Lung (tissue), 12 donors: ENCODE measurements around the gene LILRA5. TPM values are rescaled to one million over a fixed set of nuclear protein-coding genes. Genes with fewer than 3 reads are reported as not detected.
"Not testable (repeated sequence)": the region's sequence is repeated elsewhere in the genome, so short reads cannot be mapped to it uniquely, and the experiment has no call there.

Experiments used
- ATAC-seq: fragments of 200-7000 bp; cut with Tn5 transposase; one replicate; pipeline ENCODE4 v1.9.1; 2020; ENCODE audit warnings: moderate number of reproducible peaks; ENCODE audit not compliant: insufficient read depth, low FRiP score
- DNase-seq, 3 donors: peaks; one replicate each; pipeline ENCODE4 v3.0.0-alpha.2; 2013 to 2017
- H3K27ac ChIP-seq, 2 donors: one replicate each; pipeline ENCODE4 v1.5.1; 2013; ENCODE audit warnings: mild to moderate bottlenecking in 2 of 2, moderate library complexity in 2 of 2, control low read depth in 1 of 2, inconsistent platforms in 1 of 2, low read depth in 1 of 2, low read length in 1 of 2
- H3K27me3 ChIP-seq, 3 donors: one replicate each; pipeline ENCODE4 v1.5.1; 2013; ENCODE audit warnings: low read length in 2 of 3; ENCODE audit not compliant: control insufficient read depth in 3 of 3, insufficient read depth in 3 of 3
- H3K36me3 ChIP-seq, 4 donors: one replicate each; pipeline ENCODE4 v1.5.1; 2013; ENCODE audit warnings: low read length in 4 of 4, mild to moderate bottlenecking in 1 of 4, moderate library complexity in 1 of 4; ENCODE audit not compliant: control insufficient read depth in 4 of 4, insufficient read depth in 4 of 4
- H3K4me1 ChIP-seq, 5 donors: one replicate each; pipeline ENCODE4 v1.5.1; 2013; ENCODE audit warnings: low read length in 5 of 5, mild to moderate bottlenecking in 2 of 5, moderate library complexity in 1 of 5; ENCODE audit not compliant: control insufficient read depth in 5 of 5, insufficient read depth in 5 of 5
- H3K4me3 ChIP-seq: one replicate; pipeline ENCODE4 v1.5.1; 2013; ENCODE audit warnings: mild to moderate bottlenecking, control low read depth, moderate library complexity
- H3K9ac ChIP-seq, 2 donors: one replicate each; pipeline ENCODE4 v1.5.1; 2013; ENCODE audit warnings: low read length in 2 of 2, control low read depth in 1 of 2; ENCODE audit not compliant: insufficient read depth in 1 of 2
- H3K9me3 ChIP-seq, 4 donors: one replicate each; pipeline ENCODE4 v1.5.1; 2013; ENCODE audit warnings: low read length in 3 of 4, mild to moderate bottlenecking in 1 of 4, moderate library complexity in 1 of 4; ENCODE audit not compliant: control insufficient read depth in 4 of 4, insufficient read depth in 3 of 4
- CTCF ChIP-seq: IDR thresholded peaks from 2 replicates; pipeline ENCODE4 v1.5.1; 2012; ENCODE audit warnings: mild to moderate bottlenecking; ENCODE audit errors: control extremely low read depth, extremely low read depth
- WGBS, 2 donors: extraction: QIAGEN DNeasy Blood & Tissue Kit; methylation state at CpG; one replicate each; pipeline ENCODE4 v1.1.7; 2013; 5-methylcytosine and 5-hydroxymethylcytosine counted together
- polyA plus RNA-seq, 2 donors: library from polyadenylated mRNA; stranded (reverse); fragments of 200-250 nt; gene quantifications; one replicate each; pipeline ENCODE4 v1.2.1, GENCODE V29; 2013
- total RNA-seq, 2 donors: library from RNA; depleted of rRNA in 1 of 2; stranded (reverse); fragments of >200 nt in 1 of 2; gene quantifications; one replicate each; pipeline ENCODE4 v1.2.1, GENCODE V29; 2014 to 2021
- donor health status: control.
- donor health status: control.
- donor health status: Bipolar disorder and iron deficiency.
- donor health status: healthy.
- donor health status: DM: yes; HTN: yes; CAD: no.

The LILRA5 gene
- total and polyA plus RNA-seq, 4 donors, result 5.9 to 262 (median 26.2) TPM

- DNase-seq, result no peak
- ATAC-seq, result no peak
- H3K9ac ChIP-seq, result no peak overlapping the region
- peaks cover 0 to 9% (median 0%) of the 10 kb centered on the region in 3 donors for H3K27me3 ChIP-seq
- H3K27ac ChIP-seq, result no peak overlapping the region
- 59 to 75% methylated on average over 3 of the region's 3 CpGs for WGBS, 2 donors
- TF ChIP-seq CTCF, result no peak
- H3K4me3 ChIP-seq, result no peak overlapping the region
- no peaks in the 10 kb centered on the region for H3K9me3 ChIP-seq
- H3K36me3 ChIP-seq, result no peaks in the 10 kb centered on the region
- no peaks in the 10 kb centered on the region for H3K4me1 ChIP-seq
Observed at GRCh38 chr19:54273821-54274220, 39.1 kb downstream of the LILRA5 start.

DNA sequence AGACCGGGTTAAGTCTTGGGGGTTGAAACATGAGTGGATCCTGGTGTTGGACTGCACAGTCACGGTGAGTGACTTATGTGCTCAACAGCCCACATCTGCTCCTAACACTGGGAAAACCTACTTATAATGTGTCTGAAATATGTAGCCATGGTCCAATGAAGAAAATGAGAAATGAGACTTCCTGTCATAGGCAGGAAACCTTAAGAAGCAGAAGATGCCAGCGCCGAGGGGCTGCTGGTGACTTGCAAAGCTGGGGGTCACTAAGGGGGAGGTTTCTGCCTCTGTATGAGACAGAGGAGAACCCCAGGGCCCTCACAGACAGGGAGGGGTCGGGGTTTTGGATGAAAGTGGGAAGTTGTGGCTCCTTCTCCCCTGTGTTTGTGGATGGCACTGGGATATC lies 40.8 kb downstream of the LILRA5 start:
- H3K27me3 ChIP-seq, result peaks cover 0 to 12% (median 0%) of the 10 kb centered on the region in 3 donors
- not testable (repeated sequence) for H3K27ac ChIP-seq, H3K9me3 ChIP-seq, DNase-seq, H3K36me3 ChIP-seq, H3K4me3 ChIP-seq, H3K4me1 ChIP-seq, ATAC-seq, H3K9ac ChIP-seq
- WGBS, 2 donors, result 41 to 49% methylated on average over 5 of the region's 5 CpGs

- 35 to 55% methylated on average over 2 to 4 of the region's 4 CpGs for WGBS, 2 donors
- Histone ChIP-seq H3K27me3 (peaks cover 0 to 12% (median 0%) of the 10 kb centered on the region in 3 donors), H3K27ac (peak overlapping the region in 1 of 2 donors; percentile 72)
- not testable (repeated sequence) for ATAC-seq, H3K9me3 ChIP-seq, H3K9ac ChIP-seq, H3K4me3 ChIP-seq, H3K4me1 ChIP-seq, DNase-seq, H3K36me3 ChIP-seq
Observed at GRCh38 chr19:54271587-54271986, 41.4 kb downstream of the LILRA5 start.

- no peak overlapping the region for H3K4me3 ChIP-seq
- H3K27me3 ChIP-seq, result peaks cover 0 to 12% (median 0%) of the 10 kb centered on the region in 3 donors
- H3K4me1 ChIP-seq, result no peaks in the 10 kb centered on the region
- TF ChIP-seq CTCF, result no peak
- H3K27ac ChIP-seq, result peak overlapping the region in 1 of 2 donors; percentile 72
- no peak for ATAC-seq
- no peak overlapping the region for H3K9ac ChIP-seq
- H3K9me3 ChIP-seq, result no peaks in the 10 kb centered on the region
- WGBS, 2 donors, result 52 to 63% methylated on average over 8 of the region's 8 CpGs
- no peak for DNase-seq
- no peaks in the 10 kb centered on the region for H3K36me3 ChIP-seq
Observed at GRCh38 chr19:54271106-54271505, 41.9 kb downstream of the LILRA5 start.
